Measurements from ENCODE around the gene BCAP31. TPM values are rescaled to one million over a fixed set of nuclear protein-coding genes. Genes with fewer than 3 reads are reported as not detected.
"Not testable (repeated sequence)": the region's sequence is repeated elsewhere in the genome, so short reads cannot be mapped to it uniquely, and the experiment has no call there.

BCAP31 gene
- total and polyA plus RNA-seq, 3 donors from 2014 or later: 149 to 222 (median 153) TPM

- Histone ChIP-seq H3K4me1 (peaks cover 3% of the 10 kb centered on the region), H3K27ac (no peak overlapping the region), H3K27me3 (no peaks in the 10 kb centered on the region), H3K4me3 (no peak overlapping the region), H3K9me3 (no peaks in the 10 kb centered on the region), H3K36me3 (ENCODE audit: low read depth, missing control alignments) (no peaks in the 10 kb centered on the region)
- TF ChIP-seq CTCF (IDR thresholded peaks at IDR 0.05) (no peak), POLR2A (IDR thresholded peaks at IDR 0.05) (no peak)
- WGBS, 2 donors: 65 to 92% methylated on average over 2 to 15 of the region's 15 CpGs
- no peak for DNase-seq
- intact Hi-C loops (cut with DNase I; ENCODE audit: low total_unique reads): no loop called here
Measured at GRCh38 chrX:153700376-153700945, 23.7 kb downstream of the BCAP31 start.

GRCh38 chrX:153699784-153700371 lies 24.3 kb downstream of the BCAP31 start:
- intact Hi-C loops (cut with DNase I; ENCODE audit: low total_unique reads); H3K4me3 ChIP-seq; H3K27me3 ChIP-seq; H3K4me1 ChIP-seq; H3K36me3 ChIP-seq (ENCODE audit: low read depth, missing control alignments); H3K9me3 ChIP-seq; H3K27ac ChIP-seq: not testable (repeated sequence)
- peak; percentile 34 for DNase-seq
- 68% methylated on average over 12 of the region's 18 CpGs; no CpG with 5 or more reads in 1 of the 2 donors for WGBS, 2 donors

GRCh38 chrX:153699210-153699783 lies 24.9 kb downstream of the BCAP31 start:
- intact Hi-C loops (cut with DNase I; ENCODE audit: low total_unique reads); H3K27ac ChIP-seq; DNase-seq; H3K4me1 ChIP-seq; H3K9me3 ChIP-seq; H3K27me3 ChIP-seq; H3K36me3 ChIP-seq (ENCODE audit: low read depth, missing control alignments); H3K4me3 ChIP-seq: not testable (repeated sequence)
- WGBS, 2 donors: 78% methylated on average over 12 of the region's 16 CpGs; no CpG with 5 or more reads in 1 of the 2 donors

GRCh38 chrX:153697924-153698865 lies 26.0 kb downstream of the BCAP31 start:
- no peak overlapping the region for H3K4me3 ChIP-seq
- no peaks in the 10 kb centered on the region for H3K27me3 ChIP-seq
- H3K36me3 ChIP-seq (ENCODE audit: low read depth, missing control alignments): no peaks in the 10 kb centered on the region
- intact Hi-C loops (cut with DNase I; ENCODE audit: low total_unique reads): no loop called here
- TF ChIP-seq CTCF (IDR thresholded peaks at IDR 0.05): no peak
- TF ChIP-seq POLR2A (IDR thresholded peaks at IDR 0.05): no peak
- WGBS, 2 donors: 79 to 91% methylated on average over 9 to 14 of the region's 16 CpGs
- DNase-seq: no peak
- no peak overlapping the region for H3K27ac ChIP-seq
- no peaks in the 10 kb centered on the region for H3K9me3 ChIP-seq
- H3K4me1 ChIP-seq: peaks cover 2% of the 10 kb centered on the region

GRCh38 chrX:153696986-153697722 lies 27.0 kb downstream of the BCAP31 start:
- DNase-seq; H3K9me3 ChIP-seq; H3K4me3 ChIP-seq; intact Hi-C loops (cut with DNase I; ENCODE audit: low total_unique reads); H3K4me1 ChIP-seq; H3K36me3 ChIP-seq (ENCODE audit: low read depth, missing control alignments); H3K27me3 ChIP-seq; H3K27ac ChIP-seq: not testable (repeated sequence)
- 92 to 94% methylated on average over 3 to 16 of the region's 16 CpGs for WGBS, 2 donors

GRCh38 chrX:153696538-153696937 lies 27.6 kb downstream of the BCAP31 start:
- intact Hi-C loops (cut with DNase I; ENCODE audit: low total_unique reads): not testable (repeated sequence)

More at GRCh38 chrX:153696538-153696937, 27.6 kb downstream of the BCAP31 start:
- H3K36me3 ChIP-seq (ENCODE audit: low read depth, missing control alignments); H3K27me3 ChIP-seq; H3K4me3 ChIP-seq; H3K4me1 ChIP-seq; H3K9me3 ChIP-seq; H3K27ac ChIP-seq; DNase-seq: not testable (repeated sequence)
- WGBS, 2 donors: 86% methylated on average over 10 of the region's 10 CpGs; no CpG with 5 or more reads in 1 of the 2 donors
